ENCODE measurements around the gene STAB1.

Gene STAB1

GRCh38 chr3:52512105-52512504, 17.0 kb downstream of the STAB1 start:
- peak; percentile 14 for DNase-seq

DNA sequence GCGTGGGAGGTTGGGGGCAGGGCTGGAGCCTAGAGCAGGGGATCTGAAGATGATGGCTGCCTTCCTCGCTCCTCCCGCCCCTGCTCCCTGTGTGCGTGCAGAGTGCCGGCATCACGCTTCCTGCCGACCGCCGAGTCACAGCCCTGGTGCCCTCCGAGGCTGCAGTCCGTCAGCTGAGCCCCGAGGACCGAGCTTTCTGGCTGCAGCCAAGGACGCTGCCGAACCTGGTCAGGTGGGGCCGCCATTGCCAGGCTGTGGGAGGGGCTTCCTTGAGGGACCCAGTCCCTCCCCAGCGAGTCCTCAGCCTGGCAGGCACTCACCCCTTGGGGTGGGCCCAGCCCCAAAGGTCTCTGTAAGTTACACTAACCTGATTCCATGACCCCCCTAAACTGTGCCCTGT, 17.6 kb downstream of the STAB1 start:
- no peak for DNase-seq

GRCh38 chr3:52513281-52513680, 18.1 kb downstream of the STAB1 start:
- no peak for DNase-seq

GRCh38 chr3:52514576-52514975, 19.4 kb downstream of the STAB1 start:
- DNase-seq, result no peak

GRCh38 chr3:52515192-52515591, 20.1 kb downstream of the STAB1 start:
- no peak for DNase-seq

DNA sequence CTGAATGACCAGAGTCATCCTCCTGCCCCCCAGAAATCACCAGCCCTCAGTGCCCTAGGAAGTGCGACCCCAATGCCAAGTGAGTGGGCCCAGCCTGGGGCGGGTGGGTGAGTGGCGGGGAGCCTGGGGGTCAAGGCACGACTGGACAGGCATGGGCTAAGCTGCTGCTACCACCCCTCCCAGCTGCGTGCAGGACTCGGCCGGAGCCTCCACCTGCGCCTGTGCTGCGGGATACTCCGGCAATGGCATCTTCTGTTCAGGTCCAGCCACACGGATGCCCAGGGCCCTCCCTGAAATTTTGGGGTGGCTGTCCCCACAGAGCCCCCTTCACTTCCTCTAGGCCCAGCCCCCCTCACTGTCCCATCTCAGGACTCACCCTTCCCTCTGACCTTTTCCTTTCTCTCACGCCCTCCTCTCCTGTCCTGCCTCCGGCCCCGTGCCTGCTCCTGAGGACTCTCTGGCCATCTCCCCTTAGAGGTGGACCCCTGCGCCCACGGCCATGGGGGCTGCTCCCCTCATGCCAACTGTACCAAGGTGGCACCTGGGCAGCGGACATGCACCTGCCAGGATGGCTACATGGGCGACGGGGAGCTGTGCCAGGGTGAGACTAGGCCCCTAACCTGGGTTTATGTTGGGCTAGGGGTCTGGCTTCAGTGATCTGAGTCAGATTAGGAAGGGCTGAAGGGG, 21.5 kb downstream of the STAB1 start:
- DNase-seq, result no peak

GRCh38 chr3:52517796-52518722, 22.9 kb downstream of the STAB1 start:
- DNase-seq, result no peak

- DNase-seq, result no peak
These were observed 23.7 kb downstream of the STAB1 start for GRCh38 chr3:52518723-52519444.

DNA sequence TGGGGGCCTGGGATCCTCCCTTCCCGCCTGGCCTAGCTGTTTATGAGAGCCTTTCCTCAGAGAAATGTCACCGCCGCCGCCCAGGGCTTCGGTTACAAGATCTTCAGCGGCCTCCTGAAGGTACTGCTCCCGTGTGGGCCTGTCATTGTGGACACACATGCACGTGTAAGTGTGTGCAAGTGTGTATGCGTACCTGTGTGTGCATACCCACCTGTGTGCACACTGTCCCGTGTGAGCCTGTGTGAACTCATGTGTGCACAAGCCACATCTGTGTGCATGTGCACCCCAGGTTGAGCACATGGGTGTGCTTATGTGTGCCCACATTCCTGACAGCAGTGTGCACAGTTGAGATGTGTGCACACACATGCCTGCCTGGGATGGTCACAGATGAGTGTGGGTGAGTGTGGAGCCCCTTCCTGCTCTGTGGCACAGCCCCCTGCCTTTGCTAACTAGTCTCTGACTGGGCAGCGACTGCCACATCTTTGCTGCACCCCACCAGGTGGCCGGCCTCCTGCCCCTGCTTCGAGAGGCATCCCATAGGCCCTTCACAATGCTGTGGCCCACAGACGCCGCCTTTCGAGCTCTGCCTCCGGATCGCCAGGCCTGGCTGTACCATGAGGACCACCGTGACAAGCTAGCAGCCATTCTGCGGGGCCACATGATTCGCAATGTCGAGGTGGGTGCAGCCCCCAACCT, 24.5 kb downstream of the STAB1 start:
- DNase-seq, result no peak

DNA sequence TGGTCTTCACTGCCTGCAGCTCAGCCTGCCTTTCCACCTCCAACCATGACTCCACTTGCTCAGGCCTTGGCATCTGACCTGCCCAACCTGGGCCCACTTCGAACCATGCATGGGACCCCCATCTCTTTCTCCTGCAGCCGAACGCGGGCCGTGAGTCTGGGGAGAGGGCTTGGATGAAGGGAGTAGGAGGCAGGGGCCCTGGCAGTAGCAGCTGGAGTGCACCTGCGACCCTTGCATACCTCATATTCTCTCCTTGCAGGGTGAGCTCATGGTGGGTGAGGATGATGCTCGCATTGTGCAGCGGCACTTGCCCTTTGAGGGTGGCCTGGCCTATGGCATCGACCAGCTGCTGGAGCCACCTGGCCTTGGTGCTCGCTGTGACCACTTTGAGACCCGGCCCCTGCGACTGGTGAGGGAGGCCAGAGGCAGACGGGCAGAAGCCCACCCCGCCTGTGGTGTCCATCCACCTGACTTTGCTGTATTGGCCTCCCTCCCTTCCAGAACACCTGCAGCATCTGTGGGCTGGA, 25.1 kb downstream of the STAB1 start:
- no peak for DNase-seq

DNA sequence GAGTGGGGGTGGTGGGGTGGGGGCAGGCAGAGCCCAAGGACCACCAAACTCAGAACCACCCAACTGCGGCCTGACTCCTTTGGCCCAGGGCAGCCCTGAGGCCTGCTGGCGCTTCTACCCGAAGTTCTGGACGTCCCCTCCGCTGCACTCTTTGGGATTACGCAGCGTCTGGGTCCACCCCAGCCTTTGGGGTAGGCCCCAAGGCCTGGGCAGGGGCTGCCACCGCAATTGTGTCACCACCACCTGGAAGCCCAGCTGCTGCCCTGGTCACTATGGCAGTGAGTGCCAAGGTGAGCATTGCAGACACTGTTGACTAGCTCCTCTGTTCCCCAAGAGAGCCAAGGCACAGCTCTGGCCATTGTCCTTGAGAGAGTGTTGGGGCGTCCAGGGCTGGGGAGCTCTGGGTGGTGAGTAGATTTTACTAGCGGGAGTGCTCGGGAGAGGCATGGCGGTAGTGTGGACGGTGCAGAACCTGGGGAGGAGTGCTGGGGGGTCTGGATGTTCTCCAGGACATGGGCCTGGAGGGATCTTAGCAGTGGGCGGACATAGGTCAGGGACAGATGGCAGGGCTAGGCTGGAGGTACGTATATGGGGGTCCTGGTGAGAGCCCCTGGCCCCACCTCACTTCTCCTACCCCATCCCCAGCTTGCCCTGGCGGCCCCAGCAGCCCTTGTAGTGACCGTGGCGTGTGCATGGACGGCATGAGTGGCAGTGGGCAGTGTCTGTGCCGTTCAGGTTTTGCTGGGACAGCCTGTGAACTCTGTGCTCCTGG, 25.8 kb downstream of the STAB1 start:
- no peak for DNase-seq

GRCh38 chr3:52521488-52521824, 26.3 kb downstream of the STAB1 start:
- DNase-seq, result no peak

GRCh38 chr3:52521881-52522650, 26.9 kb downstream of the STAB1 start:
- no peak for DNase-seq

DNA sequence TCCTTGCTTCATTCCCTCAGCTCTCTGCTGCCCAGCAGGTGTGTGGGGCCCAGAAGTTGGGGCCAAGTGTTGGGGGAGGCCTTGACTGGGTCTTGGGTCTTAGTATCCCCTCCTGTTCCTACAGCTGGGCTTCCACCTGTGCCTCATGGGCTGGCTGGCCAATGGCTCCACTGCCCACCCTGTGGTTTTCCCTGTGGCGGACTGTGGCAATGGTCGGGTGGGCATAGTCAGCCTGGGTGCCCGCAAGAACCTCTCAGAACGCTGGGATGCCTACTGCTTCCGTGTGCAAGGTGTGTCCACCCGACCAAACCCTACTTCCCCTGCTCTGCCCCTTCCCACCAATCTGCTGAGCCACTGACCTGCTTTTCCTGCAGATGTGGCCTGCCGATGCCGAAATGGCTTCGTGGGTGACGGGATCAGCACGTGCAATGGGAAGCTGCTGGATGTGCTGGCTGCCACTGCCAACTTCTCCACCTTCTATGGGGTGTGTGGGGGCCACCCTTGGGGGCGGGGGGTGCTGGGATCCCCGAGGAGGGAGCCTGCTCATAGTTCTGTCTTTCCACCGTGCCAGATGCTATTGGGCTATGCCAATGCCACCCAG, 27.6 kb downstream of the STAB1 start:
- no peak for DNase-seq

DNA sequence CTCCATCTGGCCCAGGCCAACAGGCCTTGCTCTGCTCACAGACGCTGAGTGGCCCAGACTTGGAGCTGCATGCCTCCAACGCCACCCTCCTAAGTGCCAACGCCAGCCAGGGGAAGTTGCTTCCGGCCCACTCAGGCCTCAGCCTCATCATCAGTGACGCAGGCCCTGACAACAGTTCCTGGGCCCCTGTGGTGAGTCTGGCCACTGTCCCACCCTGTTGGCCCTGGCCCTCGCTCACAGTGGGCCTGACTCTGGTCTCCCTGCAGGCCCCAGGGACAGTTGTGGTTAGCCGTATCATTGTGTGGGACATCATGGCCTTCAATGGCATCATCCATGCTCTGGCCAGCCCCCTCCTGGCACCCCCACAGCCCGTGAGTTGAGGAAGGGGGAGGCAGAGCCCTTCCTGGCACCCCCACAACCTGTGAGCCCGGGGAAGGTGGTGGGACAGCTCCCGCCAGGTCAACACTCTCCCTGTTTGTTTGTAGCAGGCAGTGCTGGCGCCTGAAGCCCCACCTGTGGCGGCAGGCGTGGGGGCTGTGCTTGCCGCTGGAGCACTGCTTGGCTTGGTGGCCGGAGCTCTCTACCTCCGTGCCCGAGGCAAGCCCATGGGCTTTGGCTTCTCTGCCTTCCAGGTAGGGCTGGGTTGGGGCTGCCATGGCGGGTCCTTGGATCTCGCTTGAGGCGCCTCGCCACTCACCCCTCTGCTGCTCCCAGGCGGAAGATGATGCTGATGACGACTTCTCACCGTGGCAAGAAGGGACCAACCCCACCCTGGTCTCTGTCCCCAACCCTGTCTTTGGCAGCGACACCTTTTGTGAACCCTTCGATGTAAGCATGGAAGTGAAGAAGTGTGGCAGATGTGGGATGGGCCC, 28.5 kb downstream of the STAB1 start:
- no peak for DNase-seq

DNA sequence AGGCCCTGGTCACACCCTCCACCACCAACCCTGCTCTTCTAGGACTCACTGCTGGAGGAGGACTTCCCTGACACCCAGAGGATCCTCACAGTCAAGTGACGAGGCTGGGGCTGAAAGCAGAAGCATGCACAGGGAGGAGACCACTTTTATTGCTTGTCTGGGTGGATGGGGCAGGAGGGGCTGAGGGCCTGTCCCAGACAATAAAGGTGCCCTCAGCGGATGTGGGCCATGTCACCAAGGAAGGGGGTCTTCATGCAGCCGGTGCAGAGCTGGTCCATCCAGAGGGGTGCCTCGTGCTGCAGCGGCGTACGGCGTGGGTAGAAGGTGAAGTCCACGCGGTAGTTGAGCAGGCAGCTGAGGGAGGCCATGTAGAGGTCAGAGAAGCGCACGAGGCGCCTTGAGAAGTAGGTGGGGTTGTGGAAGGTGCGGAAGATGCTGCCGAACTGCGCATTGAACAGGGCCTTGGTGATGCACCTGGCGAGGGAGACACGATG, 29.2 kb downstream of the STAB1 start:
- no peak for DNase-seq

- DNase-seq, result no peak
These were observed 29.9 kb downstream of the STAB1 start for GRCh38 chr3:52524752-52525679.

Data from NCI-H82 (cell line).